ENCODE data around the gene S100A14.

Gene S100A14

GRCh38 chr1:153608089-153608682 lies 7.9 kb downstream of the S100A14 start:
- peak overlapping the region; percentile 73 for H2AK5ac ChIP-seq (ENCODE audit: low read depth, low read length)
- H3K79me1 ChIP-seq (ENCODE audit: low read depth, low read length): no peaks in the 10 kb centered on the region
- no peak overlapping the region for H2BK120ac ChIP-seq (ENCODE audit: low read depth, low read length)
- peak overlapping the region; percentile 58 for H4K91ac ChIP-seq (ENCODE audit: low read depth, low read length, poor library complexity)
- no peaks in the 10 kb centered on the region for H3K36me3 ChIP-seq (replicated peaks in 1 of 2; ENCODE audit: control insufficient read depth in 2 of 2, insufficient read depth in 2 of 2, low read length in 2 of 2)
- H3K23ac ChIP-seq (ENCODE audit: low read depth, low read length, poor library complexity): no peak overlapping the region
- no peak overlapping the region for H3K4me2 ChIP-seq (ENCODE audit: insufficient read depth, low read length, poor library complexity, severe bottlenecking)
- H3K27ac ChIP-seq (replicated peaks; ENCODE audit: low read length): no peak overlapping the region
- H3K14ac ChIP-seq (ENCODE audit: low read length): no peak overlapping the region
- H3K4me1 ChIP-seq (ENCODE audit: control insufficient read depth in 2 of 2, insufficient read depth in 1 of 2, low read depth in 1 of 2, low read length in 2 of 2): peaks cover 21 to 28% of the 10 kb centered on the region in 2 donors
- H3K9ac ChIP-seq (ENCODE audit: low read depth, low read length, poor library complexity): no peak overlapping the region
- H2BK12ac ChIP-seq (ENCODE audit: low read length): peak overlapping the region; percentile 11
- peak overlapping the region; percentile 90 for H2AFZ ChIP-seq (ENCODE audit: low read length)
- WGBS, 2 donors (ENCODE audit: extremely low coverage in 2 of 2, insufficient read length in 2 of 2, insufficient replicate concordance in 1 of 2): no CpG with 5 or more reads among the region's 7 CpGs
- H4K8ac ChIP-seq (ENCODE audit: low read depth, low read length): no peak overlapping the region
- DNase-seq (ENCODE audit: low spot score): no peak
- H2BK5ac ChIP-seq (ENCODE audit: low read length): peak overlapping the region; percentile 47
- H3K27me3 ChIP-seq (ENCODE audit: control insufficient read depth in 3 of 3, insufficient read depth in 3 of 3, low read depth in 1 of 3, low read length in 3 of 3): no peaks in the 10 kb centered on the region
- H3K18ac ChIP-seq (ENCODE audit: low read length): peak overlapping the region; percentile 20
- no peak overlapping the region for H3K4ac ChIP-seq (ENCODE audit: low read length)
- H3K4me3 ChIP-seq (ENCODE audit: low read length in 2 of 2): peak overlapping the region in 1 of 2 donors; percentile 28
- no peaks in the 10 kb centered on the region for H3K9me3 ChIP-seq (replicated peaks in 1 of 2; ENCODE audit: control insufficient read depth in 2 of 2, insufficient read depth in 1 of 2, low read depth in 1 of 2, low read length in 2 of 2)
- H2BK15ac ChIP-seq (ENCODE audit: low read length): peak overlapping the region; percentile 32

- no peak overlapping the region for H3K4ac ChIP-seq (ENCODE audit: low read length)
- H2BK120ac ChIP-seq (ENCODE audit: low read depth, low read length): no peak overlapping the region
- no CpG with 5 or more reads among the region's 8 CpGs for WGBS, 2 donors (ENCODE audit: extremely low coverage in 2 of 2, insufficient read length in 2 of 2, insufficient replicate concordance in 1 of 2)
- H3K4me3 ChIP-seq (ENCODE audit: low read length in 2 of 2): no peak overlapping the region
- no peak overlapping the region for H3K18ac ChIP-seq (ENCODE audit: low read length)
- no peak overlapping the region for H2BK12ac ChIP-seq (ENCODE audit: low read length)
- no peak overlapping the region for H4K91ac ChIP-seq (ENCODE audit: low read depth, low read length, poor library complexity)
- H4K8ac ChIP-seq (ENCODE audit: low read depth, low read length): no peak overlapping the region
- H2AFZ ChIP-seq (ENCODE audit: low read length): no peak overlapping the region
- H3K14ac ChIP-seq (ENCODE audit: low read length): no peak overlapping the region
- H3K4me2 ChIP-seq (ENCODE audit: insufficient read depth, low read length, poor library complexity, severe bottlenecking): no peak overlapping the region
- H3K4me1 ChIP-seq (ENCODE audit: control insufficient read depth in 2 of 2, insufficient read depth in 1 of 2, low read depth in 1 of 2, low read length in 2 of 2): peaks cover 17 to 27% of the 10 kb centered on the region in 2 donors
- H2BK5ac ChIP-seq (ENCODE audit: low read length): no peak overlapping the region
- H3K79me1 ChIP-seq (ENCODE audit: low read depth, low read length): no peaks in the 10 kb centered on the region
- H2BK15ac ChIP-seq (ENCODE audit: low read length): peak overlapping the region; percentile 38
- H3K9ac ChIP-seq (ENCODE audit: low read depth, low read length, poor library complexity): no peak overlapping the region
- H3K27ac ChIP-seq (replicated peaks; ENCODE audit: low read length): no peak overlapping the region
- H3K9me3 ChIP-seq (replicated peaks in 1 of 2; ENCODE audit: control insufficient read depth in 2 of 2, insufficient read depth in 1 of 2, low read depth in 1 of 2, low read length in 2 of 2): no peaks in the 10 kb centered on the region
- peak overlapping the region; percentile 27 for H2AK5ac ChIP-seq (ENCODE audit: low read depth, low read length)
- no peaks in the 10 kb centered on the region for H3K27me3 ChIP-seq (ENCODE audit: control insufficient read depth in 3 of 3, insufficient read depth in 3 of 3, low read depth in 1 of 3, low read length in 3 of 3)
- no peaks in the 10 kb centered on the region for H3K36me3 ChIP-seq (replicated peaks in 1 of 2; ENCODE audit: control insufficient read depth in 2 of 2, insufficient read depth in 2 of 2, low read length in 2 of 2)
- DNase-seq (ENCODE audit: low spot score): no peak
- no peak overlapping the region for H3K23ac ChIP-seq (ENCODE audit: low read depth, low read length, poor library complexity)
Measured at GRCh38 chr1:153607381-153607780, 8.7 kb downstream of the S100A14 start.

- Histone ChIP-seq H3K9me3 (replicated peaks in 1 of 2; ENCODE audit: control insufficient read depth in 2 of 2, insufficient read depth in 1 of 2, low read depth in 1 of 2, low read length in 2 of 2) (no peaks in the 10 kb centered on the region), H3K4me3 (ENCODE audit: low read length in 2 of 2) (no peak overlapping the region), H3K79me1 (ENCODE audit: low read depth, low read length) (no peaks in the 10 kb centered on the region), H3K4me1 (ENCODE audit: control insufficient read depth in 2 of 2, insufficient read depth in 1 of 2, low read depth in 1 of 2, low read length in 2 of 2) (peaks cover 12 to 17% of the 10 kb centered on the region in 2 donors), H3K27ac (replicated peaks; ENCODE audit: low read length) (no peak overlapping the region), H2BK120ac (ENCODE audit: low read depth, low read length) (no peak overlapping the region), H4K91ac (ENCODE audit: low read depth, low read length, poor library complexity) (no peak overlapping the region), H2AFZ (ENCODE audit: low read length) (no peak overlapping the region), H3K27me3 (ENCODE audit: control insufficient read depth in 3 of 3, insufficient read depth in 3 of 3, low read depth in 1 of 3, low read length in 3 of 3) (no peaks in the 10 kb centered on the region), H2BK15ac (ENCODE audit: low read length) (no peak overlapping the region), H3K14ac (ENCODE audit: low read length) (no peak overlapping the region), H4K8ac (ENCODE audit: low read depth, low read length) (no peak overlapping the region), H2BK12ac (ENCODE audit: low read length) (no peak overlapping the region), H3K23ac (ENCODE audit: low read depth, low read length, poor library complexity) (no peak overlapping the region), H2AK5ac (ENCODE audit: low read depth, low read length) (no peak overlapping the region), H2BK5ac (ENCODE audit: low read length) (no peak overlapping the region), H3K4me2 (ENCODE audit: insufficient read depth, low read length, poor library complexity, severe bottlenecking) (no peak overlapping the region), H3K4ac (ENCODE audit: low read length) (no peak overlapping the region), H3K36me3 (replicated peaks in 1 of 2; ENCODE audit: control insufficient read depth in 2 of 2, insufficient read depth in 2 of 2, low read length in 2 of 2) (no peaks in the 10 kb centered on the region), H3K18ac (ENCODE audit: low read length) (no peak overlapping the region), H3K9ac (ENCODE audit: low read depth, low read length, poor library complexity) (no peak overlapping the region)
- no CpG with 5 or more reads among the region's 11 CpGs for WGBS, 2 donors (ENCODE audit: extremely low coverage in 2 of 2, insufficient read length in 2 of 2, insufficient replicate concordance in 1 of 2)
- no peak for DNase-seq (ENCODE audit: low spot score)
Measured at GRCh38 chr1:153606194-153606593, 9.9 kb downstream of the S100A14 start.

GRCh38 chr1:153602749-153603148 lies 13.4 kb downstream of the S100A14 start:
- H3K4me2 ChIP-seq (ENCODE audit: insufficient read depth, low read length, poor library complexity, severe bottlenecking): no peak overlapping the region
- DNase-seq (ENCODE audit: low spot score): no peak

More at GRCh38 chr1:153602749-153603148, 13.4 kb downstream of the S100A14 start:
- Histone ChIP-seq H3K27ac (replicated peaks; ENCODE audit: low read length) (no peak overlapping the region), H2AK5ac (ENCODE audit: low read depth, low read length) (no peak overlapping the region), H3K36me3 (replicated peaks in 1 of 2; ENCODE audit: control insufficient read depth in 2 of 2, insufficient read depth in 2 of 2, low read length in 2 of 2) (no peaks in the 10 kb centered on the region), H3K18ac (ENCODE audit: low read length) (no peak overlapping the region), H4K91ac (ENCODE audit: low read depth, low read length, poor library complexity) (no peak overlapping the region), H4K8ac (ENCODE audit: low read depth, low read length) (no peak overlapping the region), H2AFZ (ENCODE audit: low read length) (no peak overlapping the region), H3K79me1 (ENCODE audit: low read depth, low read length) (no peaks in the 10 kb centered on the region), H2BK120ac (ENCODE audit: low read depth, low read length) (no peak overlapping the region), H3K4me3 (ENCODE audit: low read length in 2 of 2) (no peak overlapping the region), H3K9me3 (replicated peaks in 1 of 2; ENCODE audit: control insufficient read depth in 2 of 2, insufficient read depth in 1 of 2, low read depth in 1 of 2, low read length in 2 of 2) (peaks cover 0 to 2% of the 10 kb centered on the region in 2 donors), H3K14ac (ENCODE audit: low read length) (no peak overlapping the region), H2BK12ac (ENCODE audit: low read length) (no peak overlapping the region), H3K9ac (ENCODE audit: low read depth, low read length, poor library complexity) (no peak overlapping the region), H3K4ac (ENCODE audit: low read length) (no peak overlapping the region), H2BK15ac (ENCODE audit: low read length) (no peak overlapping the region), H2BK5ac (ENCODE audit: low read length) (no peak overlapping the region), H3K27me3 (ENCODE audit: control insufficient read depth in 3 of 3, insufficient read depth in 3 of 3, low read depth in 1 of 3, low read length in 3 of 3) (no peaks in the 10 kb centered on the region), H3K4me1 (ENCODE audit: control insufficient read depth in 2 of 2, insufficient read depth in 1 of 2, low read depth in 1 of 2, low read length in 2 of 2) (peaks cover 1 to 7% of the 10 kb centered on the region in 2 donors), H3K23ac (ENCODE audit: low read depth, low read length, poor library complexity) (no peak overlapping the region)
- no CpG with 5 or more reads among the region's 6 CpGs for WGBS, 2 donors (ENCODE audit: extremely low coverage in 2 of 2, insufficient read length in 2 of 2, insufficient replicate concordance in 1 of 2)
